Choroid plexus epithelial cell (primary cell): Measurements from ENCODE around the gene BRINP3.
A peak's percentile ranks its signal among the peaks of the same experiment; 100 is the strongest.

Source experiments
- DNase-seq: peaks from one replicate; pipeline ENCODE4 v3.0.0-alpha.2; 2010; ENCODE audit warnings: low read depth
- H3K4me3 ChIP-seq: 2 replicates; pipeline ENCODE4 v1.5.1; 2011; ENCODE audit warnings: low read depth, mild to moderate bottlenecking, control low read depth, low read length, moderate library complexity
- TF ChIP-seq, protein P1 (sequence below): conservative IDR thresholded peaks from 2 replicates; pipeline ENCODE4 v1.5.1; 2011; ENCODE audit warnings: low read depth, mild to moderate bottlenecking, control low read depth, inconsistent platforms, low read length, moderate library complexity

Gene BRINP3

GRCh38 chr1:190475421-190476141 is 2.1 kb downstream of the BRINP3 start:
- H3K4me3 ChIP-seq = peak overlapping the region; percentile 19
- TF ChIP-seq, protein P1, sequence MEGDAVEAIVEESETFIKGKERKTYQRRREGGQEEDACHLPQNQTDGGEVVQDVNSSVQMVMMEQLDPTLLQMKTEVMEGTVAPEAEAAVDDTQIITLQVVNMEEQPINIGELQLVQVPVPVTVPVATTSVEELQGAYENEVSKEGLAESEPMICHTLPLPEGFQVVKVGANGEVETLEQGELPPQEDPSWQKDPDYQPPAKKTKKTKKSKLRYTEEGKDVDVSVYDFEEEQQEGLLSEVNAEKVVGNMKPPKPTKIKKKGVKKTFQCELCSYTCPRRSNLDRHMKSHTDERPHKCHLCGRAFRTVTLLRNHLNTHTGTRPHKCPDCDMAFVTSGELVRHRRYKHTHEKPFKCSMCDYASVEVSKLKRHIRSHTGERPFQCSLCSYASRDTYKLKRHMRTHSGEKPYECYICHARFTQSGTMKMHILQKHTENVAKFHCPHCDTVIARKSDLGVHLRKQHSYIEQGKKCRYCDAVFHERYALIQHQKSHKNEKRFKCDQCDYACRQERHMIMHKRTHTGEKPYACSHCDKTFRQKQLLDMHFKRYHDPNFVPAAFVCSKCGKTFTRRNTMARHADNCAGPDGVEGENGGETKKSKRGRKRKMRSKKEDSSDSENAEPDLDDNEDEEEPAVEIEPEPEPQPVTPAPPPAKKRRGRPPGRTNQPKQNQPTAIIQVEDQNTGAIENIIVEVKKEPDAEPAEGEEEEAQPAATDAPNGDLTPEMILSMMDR = no peak

DNA sequence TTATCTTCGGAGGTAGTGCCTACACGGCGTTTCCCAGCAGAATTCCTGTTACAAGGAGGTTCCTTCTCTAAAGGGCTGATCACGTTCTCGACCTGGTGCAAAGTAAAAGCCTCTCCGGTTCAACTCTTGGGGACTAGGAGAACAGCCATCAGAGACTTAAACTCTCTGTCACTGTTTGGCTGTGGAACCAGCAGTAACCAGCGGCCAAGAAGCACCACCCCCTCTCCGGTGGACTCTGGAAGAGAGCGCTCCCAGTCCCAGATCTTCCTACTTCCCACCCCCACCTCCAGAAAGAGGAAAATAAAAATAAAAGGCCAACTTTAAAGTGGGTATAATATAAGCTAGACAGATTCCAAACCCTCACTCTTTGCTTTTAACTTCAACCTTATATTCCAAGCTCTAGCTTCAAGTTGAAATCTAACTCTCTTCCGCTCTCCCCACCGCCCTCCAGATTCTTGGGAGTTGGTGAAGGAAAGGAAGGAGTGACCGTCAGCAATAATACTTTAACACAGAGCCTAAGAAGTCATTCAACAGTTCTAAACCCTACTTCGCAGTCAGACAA is 2.9 kb downstream of the BRINP3 start:
- no peak for DNase-seq
- peak overlapping the region; percentile 4 for H3K4me3 ChIP-seq

More at GRCh38 chr1:190475421-190476141, 2.1 kb downstream of the BRINP3 start:
- DNase-seq = no peak

DNA sequence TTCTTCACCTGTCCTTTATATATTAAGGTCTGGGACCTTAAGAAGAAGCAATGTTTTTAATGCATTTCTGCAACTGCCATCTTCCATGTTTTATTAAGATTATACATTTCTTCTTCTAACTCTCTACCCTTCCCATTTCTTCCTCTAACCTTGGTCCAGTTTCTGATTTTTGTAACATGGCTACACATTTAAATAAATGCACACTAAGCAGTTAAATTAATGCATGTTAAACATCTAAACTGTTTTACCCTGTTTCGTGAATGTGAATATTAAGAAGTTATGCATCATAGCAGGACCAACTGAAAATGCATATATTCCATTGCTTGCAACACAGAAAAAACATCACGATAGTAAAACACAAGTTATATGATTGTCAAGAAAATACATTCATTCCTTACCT is 3.7 kb downstream of the BRINP3 start:
- no peak for DNase-seq
- no peak overlapping the region for H3K4me3 ChIP-seq
- TF ChIP-seq, protein P1 = no peak

More for the DNA sequence above, 2.9 kb downstream of the BRINP3 start:
- TF ChIP-seq, protein P1 = no peak

DNA sequence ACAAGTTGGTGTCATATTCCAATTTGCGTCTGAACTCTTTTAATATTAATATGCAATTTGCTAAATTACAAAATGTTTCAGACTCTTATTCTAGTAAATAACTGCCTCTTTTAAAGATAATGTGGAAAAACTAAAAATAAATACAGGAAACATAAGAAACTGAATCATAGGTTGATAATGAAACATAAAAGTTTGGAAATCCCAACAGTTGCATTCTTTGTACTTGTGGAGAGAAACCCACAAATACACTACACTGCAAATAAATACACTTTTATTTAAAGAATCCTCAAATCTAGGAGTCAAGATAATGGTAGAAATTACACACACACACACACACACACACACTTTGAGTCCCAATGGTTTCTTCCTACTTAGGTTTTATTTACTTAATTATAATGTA is 5.2 kb downstream of the BRINP3 start:
- TF ChIP-seq, protein P1 = no peak
- no peak overlapping the region for H3K4me3 ChIP-seq
- no peak for DNase-seq

DNA sequence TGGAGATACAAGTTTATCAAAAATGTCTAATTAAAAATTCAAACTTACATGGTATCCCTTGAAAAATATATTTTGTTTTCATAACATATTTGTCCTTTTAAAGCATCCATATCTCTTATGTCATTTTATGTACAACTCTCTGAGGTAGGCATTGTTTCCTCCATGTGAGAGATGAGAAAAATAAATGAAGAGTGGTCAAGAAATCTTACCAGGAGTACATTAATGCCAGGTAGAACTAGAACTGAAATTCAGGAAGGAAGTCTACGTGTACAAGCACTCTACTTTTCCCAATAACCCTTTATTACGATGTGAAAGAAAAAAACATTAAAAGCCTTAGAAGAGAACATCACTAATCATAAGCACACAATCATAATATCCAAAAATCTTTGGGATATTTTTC is 5.6 kb downstream of the BRINP3 start:
- H3K4me3 ChIP-seq = no peak overlapping the region
- TF ChIP-seq, protein P1 = no peak
- DNase-seq = no peak

DNA sequence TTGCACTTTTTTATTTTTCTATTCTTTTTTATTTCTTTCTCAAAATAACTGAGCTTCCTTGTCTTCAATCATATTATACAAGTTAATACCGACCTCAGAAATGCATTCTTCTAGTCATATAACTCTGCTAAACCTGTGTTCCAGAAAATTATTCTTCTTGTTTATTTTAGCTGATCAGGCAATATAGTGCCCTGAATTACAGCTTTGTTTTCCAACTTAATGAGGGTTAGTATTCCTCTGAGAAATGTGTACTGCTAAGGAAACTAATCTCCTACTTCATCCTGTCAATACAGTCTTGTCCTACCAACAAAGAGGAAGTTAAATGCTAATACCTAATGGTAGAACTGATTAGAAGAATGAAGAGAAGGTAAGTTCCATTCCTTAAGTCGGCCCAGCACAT is 13.0 kb downstream of the BRINP3 start:
- no peak overlapping the region for H3K4me3 ChIP-seq
- no peak for DNase-seq
- TF ChIP-seq, protein P1 = no peak

- no peak for DNase-seq
- TF ChIP-seq, protein P1 = no peak
Observed at GRCh38 chr1:190456129-190456528, 21.5 kb downstream of the BRINP3 start.

More at GRCh38 chr1:190456129-190456528, 21.5 kb downstream of the BRINP3 start:
- no peak overlapping the region for H3K4me3 ChIP-seq
